ENCODE data around the gene BAHCC1.

- TF ChIP-seq CTCF (conservative IDR thresholded peaks at IDR 0.05) (no peak), EZH2 (IDR thresholded peaks at IDR 0.05; ENCODE audit: low read depth) (no peak)
These were observed 88.0 kb downstream of the BAHCC1 start for GRCh38 chr17:81483085-81483861.
